Endothelial cell (in vitro differentiated cells): ENCODE measurements around the gene GPX7. TPM values are rescaled to one million over a fixed set of nuclear protein-coding genes. Genes with fewer than 3 reads are reported as not detected.
"Not testable (repeated sequence)": the region's sequence is repeated elsewhere in the genome, so short reads cannot be mapped to it uniquely, and the experiment has no call there.

ENCODE experiments used
- DNase-seq: peaks from one replicate; pipeline ENCODE4 v3.0.0; 2021; ENCODE audit warnings: low spot score
- H3K27ac Mint-ChIP-seq: one replicate; pipeline ENCODE4 v1.8.0; 2021; ENCODE audit warnings: mixed read lengths, inconsistent platforms; ENCODE audit not compliant: unreplicated experiment
- H3K27me3 Mint-ChIP-seq: one replicate; pipeline ENCODE4 v1.8.0; 2021; ENCODE audit warnings: mild to moderate bottlenecking, moderate library complexity, mixed read lengths, inconsistent platforms; ENCODE audit not compliant: unreplicated experiment
- H3K36me3 Mint-ChIP-seq: one replicate; pipeline ENCODE4 v1.8.0; 2021; ENCODE audit warnings: mild to moderate bottlenecking, low read depth, mixed read lengths, inconsistent platforms; ENCODE audit not compliant: unreplicated experiment
- H3K4me1 Mint-ChIP-seq: one replicate; pipeline ENCODE4 v1.8.0; 2021; ENCODE audit warnings: mild to moderate bottlenecking, mixed read lengths, inconsistent platforms; ENCODE audit not compliant: unreplicated experiment
- H3K4me3 Mint-ChIP-seq: one replicate; pipeline ENCODE4 v1.8.0; 2021; ENCODE audit warnings: mild to moderate bottlenecking, mixed read lengths, inconsistent platforms; ENCODE audit not compliant: unreplicated experiment
- H3K9me3 Mint-ChIP-seq: one replicate; pipeline ENCODE4 v1.8.0; 2021; ENCODE audit warnings: mixed read lengths, inconsistent platforms; ENCODE audit not compliant: unreplicated experiment
- total RNA-seq: library from RNA; stranded (reverse); fragmentation: NEBNext Ultra II Directional; extraction: Animal tissue kit (Norgen Biotek cat#: 25700); gene quantifications from one replicate; pipeline ENCODE4 v1.2.1, GENCODE V29; 2021; ENCODE audit not compliant: unreplicated experiment
- TF ChIP-seq, protein P1 (sequence below): fragments of 200-600 bp; sonication (generic); IDR thresholded peaks from one replicate; pipeline ENCODE4 v1.5.0; 2021; ENCODE audit warnings: antibody characterized with exemption; ENCODE audit not compliant: unreplicated experiment

The GPX7 gene
- total RNA-seq, 1 donor from 2014 or later, result 59.4 TPM

DNA sequence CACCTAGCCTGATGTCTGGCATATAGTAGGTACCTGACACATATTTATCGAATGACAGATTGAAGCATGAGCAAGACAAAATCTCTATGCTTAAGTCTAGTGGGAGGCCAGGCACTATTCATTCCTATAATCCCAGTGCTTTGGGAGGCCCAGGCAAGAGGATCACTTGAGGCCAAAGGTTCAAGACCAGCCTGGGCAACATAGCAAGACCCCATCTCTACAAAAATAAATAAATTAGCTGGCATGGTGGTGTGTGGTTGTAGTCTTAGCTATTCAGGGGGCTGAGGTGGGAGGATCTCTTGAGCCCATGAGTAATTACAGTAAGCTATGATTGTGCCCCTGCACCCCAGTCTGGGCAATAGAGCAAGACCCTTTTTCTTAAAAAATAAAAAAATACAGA, 26.1 kb upstream of the GPX7 start:
- H3K4me3 Mint-ChIP-seq, result no peak overlapping the region
- peaks cover 4% of the 10 kb centered on the region for H3K36me3 Mint-ChIP-seq
- no peak overlapping the region for H3K27ac Mint-ChIP-seq
- no peaks in the 10 kb centered on the region for H3K9me3 Mint-ChIP-seq
- TF ChIP-seq, protein P1, sequence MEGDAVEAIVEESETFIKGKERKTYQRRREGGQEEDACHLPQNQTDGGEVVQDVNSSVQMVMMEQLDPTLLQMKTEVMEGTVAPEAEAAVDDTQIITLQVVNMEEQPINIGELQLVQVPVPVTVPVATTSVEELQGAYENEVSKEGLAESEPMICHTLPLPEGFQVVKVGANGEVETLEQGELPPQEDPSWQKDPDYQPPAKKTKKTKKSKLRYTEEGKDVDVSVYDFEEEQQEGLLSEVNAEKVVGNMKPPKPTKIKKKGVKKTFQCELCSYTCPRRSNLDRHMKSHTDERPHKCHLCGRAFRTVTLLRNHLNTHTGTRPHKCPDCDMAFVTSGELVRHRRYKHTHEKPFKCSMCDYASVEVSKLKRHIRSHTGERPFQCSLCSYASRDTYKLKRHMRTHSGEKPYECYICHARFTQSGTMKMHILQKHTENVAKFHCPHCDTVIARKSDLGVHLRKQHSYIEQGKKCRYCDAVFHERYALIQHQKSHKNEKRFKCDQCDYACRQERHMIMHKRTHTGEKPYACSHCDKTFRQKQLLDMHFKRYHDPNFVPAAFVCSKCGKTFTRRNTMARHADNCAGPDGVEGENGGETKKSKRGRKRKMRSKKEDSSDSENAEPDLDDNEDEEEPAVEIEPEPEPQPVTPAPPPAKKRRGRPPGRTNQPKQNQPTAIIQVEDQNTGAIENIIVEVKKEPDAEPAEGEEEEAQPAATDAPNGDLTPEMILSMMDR, result no peak
- no peak for DNase-seq
- H3K27me3 Mint-ChIP-seq, result no peaks in the 10 kb centered on the region
- peaks cover 2% of the 10 kb centered on the region for H3K4me1 Mint-ChIP-seq

DNA sequence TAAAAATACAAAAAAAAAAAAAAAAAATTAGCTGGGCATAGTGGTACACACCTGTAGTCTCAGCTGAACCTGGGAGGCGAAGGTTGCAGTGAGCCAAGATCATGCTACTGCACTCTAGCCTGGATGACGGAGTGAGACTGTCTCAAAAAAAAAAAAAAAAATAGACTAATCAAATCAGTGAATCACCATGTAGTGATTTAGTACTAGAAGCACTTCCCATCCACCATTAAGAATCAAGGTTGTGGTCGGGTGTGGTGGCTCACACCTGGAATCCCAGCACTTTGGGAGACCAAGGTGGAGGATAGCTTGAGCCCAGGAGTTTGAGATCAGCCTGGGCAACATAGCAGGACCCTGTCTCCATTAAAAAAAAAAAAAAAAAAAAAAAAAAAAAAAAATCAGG, 24.1 kb upstream of the GPX7 start:
- H3K9me3 Mint-ChIP-seq, DNase-seq, H3K27me3 Mint-ChIP-seq, H3K4me1 Mint-ChIP-seq, H3K4me3 Mint-ChIP-seq, H3K27ac Mint-ChIP-seq, H3K36me3 Mint-ChIP-seq: not testable (repeated sequence)

DNA sequence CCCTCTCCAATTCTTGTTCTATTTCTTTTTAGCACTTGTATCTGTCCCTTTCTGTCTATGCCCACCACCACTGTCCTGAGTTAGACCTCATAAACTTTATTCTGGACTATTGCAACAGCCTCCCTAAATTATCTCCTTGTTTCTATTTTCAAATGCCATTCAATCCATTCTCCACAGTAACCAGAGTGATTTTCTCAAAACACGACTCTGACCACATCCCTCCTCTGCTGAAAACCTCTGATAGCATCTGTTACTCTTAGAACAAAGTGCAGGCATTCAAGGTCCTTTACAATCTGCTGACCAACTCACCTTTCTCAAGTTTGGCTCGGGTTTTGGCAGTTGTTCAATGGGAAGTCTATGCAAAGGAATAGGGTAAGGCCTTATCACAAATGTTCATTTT, 22.8 kb upstream of the GPX7 start:
- no peak for DNase-seq
- H3K4me1 Mint-ChIP-seq, result peaks cover 2% of the 10 kb centered on the region
- H3K36me3 Mint-ChIP-seq, result peaks cover 4% of the 10 kb centered on the region
- H3K9me3 Mint-ChIP-seq, result no peaks in the 10 kb centered on the region
- TF ChIP-seq, protein P1, result no peak
- H3K4me3 Mint-ChIP-seq, result no peak overlapping the region
- H3K27me3 Mint-ChIP-seq, result no peaks in the 10 kb centered on the region
- no peak overlapping the region for H3K27ac Mint-ChIP-seq

DNA sequence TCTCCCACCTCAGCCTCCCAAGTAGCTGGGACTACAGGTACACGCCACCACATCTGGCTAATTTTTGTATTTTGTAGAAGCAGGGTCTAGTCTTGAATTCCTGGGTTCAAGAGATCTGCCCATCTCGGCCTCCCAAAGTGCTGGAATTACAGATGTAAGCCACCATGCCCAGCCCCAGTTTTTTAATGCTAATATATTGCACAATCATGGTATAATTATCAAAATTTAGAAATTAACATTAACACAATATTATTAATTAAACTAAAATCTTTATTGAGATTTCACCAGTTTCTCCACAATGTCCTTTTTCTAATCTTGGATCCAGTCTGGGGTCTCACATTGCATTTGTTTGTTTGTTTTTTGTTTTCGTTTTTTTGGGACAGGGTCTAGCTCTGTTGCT, 21.9 kb upstream of the GPX7 start:
- TF ChIP-seq, protein P1, result no peak
- Mint-ChIP-seq H3K9me3 (no peaks in the 10 kb centered on the region), H3K4me1 (peaks cover 2% of the 10 kb centered on the region)

DNA sequence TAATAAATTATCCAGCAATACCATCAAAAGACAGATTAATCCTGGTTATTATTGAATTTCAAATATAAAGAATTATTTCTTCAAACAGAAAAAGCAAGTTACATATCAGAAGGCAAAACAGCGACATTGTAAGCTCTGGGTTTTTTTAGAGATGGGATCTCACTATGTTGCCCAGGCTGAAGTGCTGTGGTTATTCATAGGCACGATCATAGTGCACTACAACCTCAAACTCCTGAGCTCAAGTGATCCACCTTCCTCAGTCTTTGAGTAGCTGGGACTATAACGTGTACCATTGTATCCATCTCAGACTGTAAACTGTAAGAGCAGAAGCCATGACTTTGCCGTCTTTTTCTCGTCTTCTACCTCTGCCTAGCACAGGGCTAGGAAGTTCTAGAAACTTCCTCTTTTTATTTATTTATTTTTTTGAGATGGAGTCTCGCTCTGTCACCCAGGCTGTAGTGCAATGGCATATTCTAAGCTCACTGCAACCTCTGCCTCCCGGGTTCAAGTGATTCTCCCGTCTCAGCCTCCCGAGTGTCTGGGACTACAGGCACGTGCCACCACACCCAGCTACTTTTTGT, 20.0 kb upstream of the GPX7 start:
- TF ChIP-seq, protein P1, result no peak
- no peaks in the 10 kb centered on the region for H3K9me3 Mint-ChIP-seq
- no peak for DNase-seq
- no peak overlapping the region for H3K4me3 Mint-ChIP-seq
- peaks cover 6% of the 10 kb centered on the region for H3K4me1 Mint-ChIP-seq
- H3K27ac Mint-ChIP-seq, result no peak overlapping the region
- no peaks in the 10 kb centered on the region for H3K27me3 Mint-ChIP-seq
- peaks cover 4% of the 10 kb centered on the region for H3K36me3 Mint-ChIP-seq

More for the DNA sequence above, 21.9 kb upstream of the GPX7 start:
- no peak overlapping the region for H3K27ac Mint-ChIP-seq
- no peaks in the 10 kb centered on the region for H3K27me3 Mint-ChIP-seq
- H3K4me3 Mint-ChIP-seq, result no peak overlapping the region
- peaks cover 4% of the 10 kb centered on the region for H3K36me3 Mint-ChIP-seq
- no peak for DNase-seq
